ENCODE measurements around the gene FBLN5. TPM values are rescaled to one million over a fixed set of nuclear protein-coding genes. Genes with fewer than 3 reads are reported as not detected.

Gene FBLN5
- total RNA-seq, 1 donor from 2014 or later: 2.2 TPM

- TF ChIP-seq CTCF (conservative IDR thresholded peaks at IDR 0.05; ENCODE audit: low read depth, low read length): no peak
- H3K4me3 ChIP-seq (ENCODE audit: low read depth, low read length): peak overlapping the region; percentile 69
- DNase-seq (ENCODE audit: low read depth): no peak
Observed at GRCh38 chr14:91946622-91947474, 646 bp downstream of the FBLN5 start.

GRCh38 chr14:91945751-91946621, 1.5 kb downstream of the FBLN5 start:
- peak overlapping the region; percentile 69 for H3K4me3 ChIP-seq (ENCODE audit: low read depth, low read length)
- DNase-seq (ENCODE audit: low read depth): no peak
- TF ChIP-seq CTCF (conservative IDR thresholded peaks at IDR 0.05; ENCODE audit: low read depth, low read length): no peak

DNA sequence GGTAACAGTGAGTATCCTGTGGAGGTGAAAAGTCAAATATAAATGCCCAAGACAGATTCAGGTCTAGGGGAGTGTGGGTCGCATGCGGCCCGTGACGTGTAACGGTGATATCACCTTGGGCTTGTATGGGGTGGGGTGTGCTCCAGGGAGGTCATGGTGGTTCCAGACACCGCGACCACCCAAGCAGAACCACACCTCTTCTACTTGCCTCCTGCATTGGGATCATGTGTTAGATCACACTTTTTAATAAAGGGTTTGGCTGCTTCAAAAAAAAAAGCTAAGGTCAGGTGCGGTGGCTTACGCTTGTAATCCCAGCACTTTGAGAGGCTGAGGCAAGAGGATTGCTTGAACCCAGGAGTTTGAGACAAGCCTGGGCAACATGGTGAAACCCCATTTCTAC, 4.5 kb downstream of the FBLN5 start:
- DNase-seq (ENCODE audit: low read depth): no peak
- no peak overlapping the region for H3K4me3 ChIP-seq (ENCODE audit: low read depth, low read length)
- no peak for TF ChIP-seq CTCF (conservative IDR thresholded peaks at IDR 0.05; ENCODE audit: low read depth, low read length)

GRCh38 chr14:91942128-91942527, 5.4 kb downstream of the FBLN5 start:
- TF ChIP-seq CTCF (conservative IDR thresholded peaks at IDR 0.05; ENCODE audit: low read depth, low read length): no peak

GRCh38 chr14:91940209-91940608, 7.3 kb downstream of the FBLN5 start:
- TF ChIP-seq CTCF (conservative IDR thresholded peaks at IDR 0.05; ENCODE audit: low read depth, low read length): no peak
- no peak overlapping the region for H3K4me3 ChIP-seq (ENCODE audit: low read depth, low read length)
- no peak for DNase-seq (ENCODE audit: low read depth)

More at GRCh38 chr14:91942128-91942527, 5.4 kb downstream of the FBLN5 start:
- H3K4me3 ChIP-seq (ENCODE audit: low read depth, low read length): no peak overlapping the region
- DNase-seq (ENCODE audit: low read depth): no peak

GRCh38 chr14:91935586-91935985, 11.9 kb downstream of the FBLN5 start:
- H3K4me3 ChIP-seq (ENCODE audit: low read depth, low read length): no peak overlapping the region
- DNase-seq (ENCODE audit: low read depth): no peak
- no peak for TF ChIP-seq CTCF (conservative IDR thresholded peaks at IDR 0.05; ENCODE audit: low read depth, low read length)
